H1 (cell line): Measurements from ENCODE around the gene CDKN1B. TPM values are rescaled to one million over a fixed set of nuclear protein-coding genes. Genes with fewer than 3 reads are reported as not detected.
A peak's percentile ranks its signal among the peaks of the same experiment; 100 is the strongest.

Experiments
- TEAD4 ChIP-seq: IDR thresholded peaks from 2 replicates; pipeline ENCODE4 v1.6.1; 2012; ENCODE audit warnings: low read depth, low read length, inconsistent platforms, mixed read lengths
- polyA plus RNA-seq, 7 experiments: library from polyadenylated mRNA; depleted of rRNA in 3 of 7; stranded (reverse) in 5 of 7; unstranded in 2 of 7; fragments of >200 nt in 5 of 7; fragments of 200-250 nt in 2 of 7; gene quantifications; 1 replicate in 5 of 7; 2 replicates in 1 of 7; 4 replicates in 1 of 7; pipeline versions ENCODE4 v1.2.1 to v1.2.3, GENCODE V29; 2011 to 2013; ENCODE audit warnings: missing spikeins in 2 of 7, mixed read lengths in 2 of 7
- total RNA-seq: library from RNA; stranded (reverse); fragmentation: NEBNext Ultra II Directional; extraction: Animal tissue kit (Norgen Biotek cat#: 25700); gene quantifications from 2 replicates; pipeline ENCODE4 v1.2.1, GENCODE V29; 2021

Gene CDKN1B
- total and polyA plus RNA-seq, 2 of the 8 experiments (the other 6 are each of a cell fraction or from before 2014, with no cell fraction given) = 6.5 to 27.2 TPM

DNA sequence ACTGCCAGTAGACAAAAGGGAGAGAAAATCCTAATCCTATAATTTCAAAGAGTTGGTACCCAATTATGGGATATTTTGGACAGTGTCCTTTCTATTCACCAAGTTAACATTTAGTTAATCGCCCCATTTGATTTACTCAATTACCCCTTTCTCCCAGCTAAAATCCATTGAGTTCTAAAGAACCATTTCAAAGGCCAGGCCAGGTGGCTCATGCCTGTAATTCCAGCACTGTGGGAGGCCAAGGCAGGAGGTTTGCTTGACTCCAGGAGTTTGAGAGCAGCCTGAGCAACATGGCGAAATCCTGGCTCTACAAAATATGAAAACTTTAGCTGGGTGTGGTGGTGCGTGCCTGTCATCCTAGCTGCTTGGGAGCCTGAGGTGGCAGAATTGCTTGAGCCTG lies 15.7 kb upstream of the CDKN1B start (continued):
- TF ChIP-seq TEAD4 = peak; percentile 76
